NB4 (cell line): Measurements from ENCODE around the gene PPARA.

Source experiments
- DNase-seq: peaks from one replicate; pipeline ENCODE4 v3.0.0; 2010; ENCODE audit warnings: low read depth
- H3K4me3 ChIP-seq: one replicate; pipeline ENCODE4 v1.5.1; 2011; ENCODE audit warnings: mild to moderate bottlenecking, low read depth, low read length, moderate library complexity
- MYC ChIP-seq: IDR thresholded peaks from 2 replicates; pipeline ENCODE4 v1.6.1; 2011; ENCODE audit warnings: low read depth, low read length
- POLR2A ChIP-seq: IDR thresholded peaks from 2 replicates; pipeline ENCODE4 v1.6.1; 2011; ENCODE audit warnings: mild to moderate bottlenecking; ENCODE audit not compliant: insufficient read length; ENCODE audit errors: extremely low read depth
- TF ChIP-seq, protein P1 (sequence below): IDR thresholded peaks from one replicate; pipeline ENCODE4 v1.5.1; 2012; ENCODE audit warnings: low read depth, low read length
- TF ChIP-seq, protein P2 (sequence below): IDR thresholded peaks from 2 replicates; pipeline ENCODE4 v1.6.1; 2011; ENCODE audit warnings: low read depth, low read length

PPARA gene

DNA sequence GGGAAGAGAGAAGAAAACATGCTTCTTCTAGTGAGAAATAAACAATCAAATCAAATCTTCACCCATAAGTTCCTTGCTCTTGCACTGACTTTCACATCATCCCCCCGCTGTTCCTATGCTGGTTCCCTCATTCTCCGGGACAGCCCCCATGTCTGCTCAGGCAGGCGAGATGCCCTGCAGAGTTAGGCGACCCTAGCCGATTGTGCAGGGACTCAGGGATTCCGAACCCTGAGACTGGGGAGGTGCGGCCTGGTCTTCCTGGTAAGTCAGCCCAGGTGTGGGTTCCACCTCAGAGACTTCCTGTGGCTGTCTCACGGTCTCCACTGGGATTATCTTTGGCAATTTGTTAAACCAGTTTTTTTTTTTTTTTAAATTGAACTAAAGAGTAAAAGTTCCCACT is 124.1 kb downstream of the PPARA start:
- TF ChIP-seq POLR2A (no peak), MYC (no peak)
- TF ChIP-seq, protein P1, sequence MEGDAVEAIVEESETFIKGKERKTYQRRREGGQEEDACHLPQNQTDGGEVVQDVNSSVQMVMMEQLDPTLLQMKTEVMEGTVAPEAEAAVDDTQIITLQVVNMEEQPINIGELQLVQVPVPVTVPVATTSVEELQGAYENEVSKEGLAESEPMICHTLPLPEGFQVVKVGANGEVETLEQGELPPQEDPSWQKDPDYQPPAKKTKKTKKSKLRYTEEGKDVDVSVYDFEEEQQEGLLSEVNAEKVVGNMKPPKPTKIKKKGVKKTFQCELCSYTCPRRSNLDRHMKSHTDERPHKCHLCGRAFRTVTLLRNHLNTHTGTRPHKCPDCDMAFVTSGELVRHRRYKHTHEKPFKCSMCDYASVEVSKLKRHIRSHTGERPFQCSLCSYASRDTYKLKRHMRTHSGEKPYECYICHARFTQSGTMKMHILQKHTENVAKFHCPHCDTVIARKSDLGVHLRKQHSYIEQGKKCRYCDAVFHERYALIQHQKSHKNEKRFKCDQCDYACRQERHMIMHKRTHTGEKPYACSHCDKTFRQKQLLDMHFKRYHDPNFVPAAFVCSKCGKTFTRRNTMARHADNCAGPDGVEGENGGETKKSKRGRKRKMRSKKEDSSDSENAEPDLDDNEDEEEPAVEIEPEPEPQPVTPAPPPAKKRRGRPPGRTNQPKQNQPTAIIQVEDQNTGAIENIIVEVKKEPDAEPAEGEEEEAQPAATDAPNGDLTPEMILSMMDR = no peak
- TF ChIP-seq, protein P2, sequence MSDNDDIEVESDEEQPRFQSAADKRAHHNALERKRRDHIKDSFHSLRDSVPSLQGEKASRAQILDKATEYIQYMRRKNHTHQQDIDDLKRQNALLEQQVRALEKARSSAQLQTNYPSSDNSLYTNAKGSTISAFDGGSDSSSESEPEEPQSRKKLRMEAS = no peak
- no peak overlapping the region for H3K4me3 ChIP-seq
- no peak for DNase-seq

DNA sequence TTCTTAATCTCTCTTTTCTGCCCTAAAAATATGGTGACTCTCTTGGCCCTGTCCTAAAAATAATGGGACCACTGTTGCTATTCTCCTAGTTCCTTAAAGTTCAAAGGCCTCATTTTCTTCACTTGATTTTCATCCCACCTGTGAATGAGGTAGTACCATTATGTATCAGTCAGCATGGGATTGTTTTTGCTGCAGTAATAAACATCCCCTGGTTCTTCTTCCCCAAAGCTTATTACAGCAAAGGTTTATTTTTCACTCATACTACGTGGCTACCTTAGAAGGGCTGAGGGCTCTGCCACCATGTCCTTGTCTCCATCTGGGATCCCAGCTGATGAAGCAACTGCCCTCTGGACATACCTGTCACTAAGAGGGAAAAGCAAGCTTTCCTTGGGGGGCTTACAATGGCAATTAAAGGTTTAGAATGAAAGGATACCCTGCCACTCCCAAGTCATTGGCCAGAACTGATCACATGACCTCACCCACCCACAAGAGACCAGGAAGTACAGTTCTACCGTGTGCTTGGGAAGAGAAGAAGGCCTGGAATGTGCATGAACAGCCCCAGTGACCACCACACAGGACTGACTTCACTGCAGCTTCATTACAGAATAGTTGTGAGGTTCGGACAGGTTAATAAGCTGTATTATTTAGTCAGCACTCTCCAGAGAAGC is 125.3 kb downstream of the PPARA start:
- no peak overlapping the region for H3K4me3 ChIP-seq
- DNase-seq = no peak
- TF ChIP-seq, protein P1 = no peak
- TF ChIP-seq POLR2A = no peak
- TF ChIP-seq, protein P2 = no peak
- TF ChIP-seq MYC = no peak

DNA sequence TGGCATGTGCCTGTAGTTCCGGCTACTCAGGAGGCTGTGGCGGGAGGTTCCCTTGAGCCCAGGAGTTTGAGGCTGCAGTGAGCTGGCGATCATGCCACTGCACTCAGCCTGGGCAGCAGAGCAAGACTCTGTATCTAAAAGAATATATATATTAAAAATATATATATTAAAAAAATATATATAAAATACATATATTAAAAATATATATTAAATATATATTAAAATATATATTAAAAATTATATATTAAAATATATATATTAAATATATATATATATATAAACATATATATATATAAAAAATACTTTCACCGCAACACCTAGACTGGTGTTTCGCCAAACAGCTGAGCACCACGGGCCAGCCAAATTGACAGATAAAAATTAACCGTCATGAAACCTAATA is 126.2 kb downstream of the PPARA start:
- no peak overlapping the region for H3K4me3 ChIP-seq
- TF ChIP-seq, protein P2 = no peak
- TF ChIP-seq POLR2A (no peak), MYC (no peak)
- TF ChIP-seq, protein P1 = no peak
- no peak for DNase-seq

DNA sequence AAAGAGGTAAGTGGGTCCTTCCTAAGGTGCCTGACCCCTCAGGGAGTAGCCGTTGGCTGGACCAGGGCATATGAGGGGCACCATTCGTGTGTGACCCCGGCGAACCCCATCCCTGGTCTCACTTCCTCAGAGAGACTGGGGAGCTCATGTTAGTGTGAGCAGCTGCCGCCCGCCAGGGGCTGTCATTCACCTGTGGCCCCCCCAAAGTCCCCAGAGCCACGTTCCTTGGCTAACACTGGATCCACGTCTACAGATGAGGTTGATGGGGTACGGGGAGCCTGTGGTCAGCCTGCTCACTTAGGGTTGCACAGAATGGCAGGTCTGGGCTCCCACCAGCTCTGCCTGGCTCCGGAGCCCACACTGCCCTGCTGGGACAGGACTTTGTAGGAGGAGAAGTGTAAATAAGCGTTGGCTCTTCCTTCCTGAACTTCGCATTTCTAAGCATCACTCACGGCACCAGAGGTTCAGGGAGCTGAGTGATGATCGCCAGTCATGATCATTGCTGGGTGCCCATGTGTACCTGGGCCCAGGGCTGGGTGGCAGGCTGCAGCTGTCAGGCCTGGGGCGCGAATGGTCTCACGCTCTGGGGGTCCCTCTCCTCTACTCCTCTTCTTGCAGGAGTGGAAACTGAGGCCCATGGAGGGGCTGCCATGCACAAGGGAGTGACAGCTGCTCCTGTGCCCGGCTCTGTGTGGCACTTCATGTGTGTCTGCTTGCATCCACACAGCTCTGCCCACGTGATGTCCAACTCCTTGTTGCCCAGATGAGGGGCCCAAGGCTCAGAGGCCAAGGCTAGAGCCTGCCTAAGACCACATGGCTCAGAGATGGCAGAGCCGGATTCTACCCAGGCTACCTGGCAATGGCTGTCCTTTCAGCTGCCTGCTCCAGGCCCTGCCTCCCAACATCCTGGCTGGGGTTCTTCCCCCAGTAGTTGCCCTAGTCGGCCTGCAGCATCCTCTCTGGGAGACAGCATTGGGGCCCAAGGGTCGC is 128.6 kb downstream of the PPARA start:
- no peak for DNase-seq
- no peak overlapping the region for H3K4me3 ChIP-seq
- no peak for TF ChIP-seq MYC
- no peak for TF ChIP-seq POLR2A
- TF ChIP-seq, protein P2 = no peak
- TF ChIP-seq, protein P1 = no peak

DNA sequence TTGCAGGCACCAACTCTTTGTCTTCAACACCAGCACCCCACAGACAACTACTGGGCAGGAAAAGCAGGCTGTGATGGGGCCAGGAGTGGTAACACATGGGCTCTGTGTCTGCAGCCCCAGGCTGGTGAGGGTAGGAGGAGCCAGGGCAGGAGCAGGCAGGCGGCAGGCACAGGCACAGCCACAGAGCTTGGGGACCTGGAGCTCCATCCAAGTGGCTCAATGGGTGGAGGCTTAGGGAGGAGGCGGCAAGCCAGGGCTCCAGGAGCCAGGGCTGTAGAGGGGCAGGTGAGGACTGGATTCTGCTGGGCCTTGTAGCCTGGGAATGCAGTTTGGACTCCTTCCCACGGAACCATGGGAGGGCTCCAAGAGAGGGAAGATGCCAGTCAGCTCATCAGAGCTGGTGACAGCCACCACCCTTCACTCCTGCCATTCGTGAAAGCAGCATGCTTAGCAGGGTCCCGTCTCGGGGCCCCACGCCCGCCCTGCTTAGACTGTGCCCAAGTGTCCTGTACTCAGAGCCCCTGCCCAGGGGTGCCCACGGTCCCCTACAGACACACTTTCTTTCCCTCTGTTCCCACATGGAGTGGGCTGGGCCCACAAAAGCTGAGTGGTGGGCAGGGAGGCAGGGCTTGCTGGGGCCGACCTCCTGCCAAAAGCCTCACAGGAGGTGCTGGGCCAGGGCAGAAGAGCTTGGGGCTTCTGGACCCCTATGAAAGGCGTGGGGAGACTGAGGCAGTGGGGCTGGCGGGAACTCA is 129.9 kb downstream of the PPARA start:
- TF ChIP-seq MYC (no peak), POLR2A (no peak)
- TF ChIP-seq, protein P2 = no peak
- TF ChIP-seq, protein P1 = no peak
- DNase-seq = no peak
- H3K4me3 ChIP-seq = no peak overlapping the region
